ENCODE results near the gene SLBP.

SLBP gene

DNA sequence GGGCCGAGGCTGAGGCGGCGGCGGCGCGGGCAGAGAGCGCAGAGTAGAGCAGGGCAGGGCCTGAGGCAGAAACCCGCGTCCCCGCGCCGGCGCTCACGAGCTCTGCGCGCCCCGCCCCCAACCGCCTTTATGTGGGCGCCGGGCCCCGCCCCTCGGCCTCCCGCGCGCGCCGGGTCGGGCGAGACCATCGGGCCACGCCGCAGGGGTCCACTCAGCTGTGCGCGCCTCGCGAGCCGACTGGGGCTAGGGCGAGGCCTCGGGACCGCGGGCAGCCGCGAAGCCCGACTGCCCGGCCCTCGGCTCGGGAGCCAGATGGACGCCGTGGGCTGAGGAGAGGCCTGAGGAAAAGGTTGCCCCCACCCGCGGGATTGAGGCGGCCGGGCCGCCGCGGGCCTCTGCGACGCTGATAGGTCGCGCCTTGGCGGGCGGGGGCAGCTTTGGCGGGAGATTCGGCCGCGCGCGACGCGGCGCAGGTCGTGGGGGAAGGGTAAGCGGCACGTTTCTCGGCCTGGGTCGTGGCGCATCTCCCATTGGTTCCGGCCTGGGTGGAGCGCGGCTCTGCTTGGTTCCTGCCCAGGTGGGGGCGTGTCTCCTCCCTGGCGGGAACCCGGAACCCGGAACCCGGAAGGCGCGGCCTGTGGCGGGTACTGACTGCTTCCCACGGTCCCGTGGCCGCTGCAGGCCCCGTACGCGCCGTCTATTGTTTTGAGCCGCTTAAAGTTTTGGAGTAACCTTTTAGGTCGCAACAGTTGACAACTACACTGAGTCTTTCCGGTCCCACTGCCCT, at the start of gene SLBP:
Gene SLBP (minus strand): TSS at position 104 of the 787 bp plus-strand sequence. CDS start 131 bp downstream, outside the sequence.
- DNase-seq: peak; percentile 81

DNA sequence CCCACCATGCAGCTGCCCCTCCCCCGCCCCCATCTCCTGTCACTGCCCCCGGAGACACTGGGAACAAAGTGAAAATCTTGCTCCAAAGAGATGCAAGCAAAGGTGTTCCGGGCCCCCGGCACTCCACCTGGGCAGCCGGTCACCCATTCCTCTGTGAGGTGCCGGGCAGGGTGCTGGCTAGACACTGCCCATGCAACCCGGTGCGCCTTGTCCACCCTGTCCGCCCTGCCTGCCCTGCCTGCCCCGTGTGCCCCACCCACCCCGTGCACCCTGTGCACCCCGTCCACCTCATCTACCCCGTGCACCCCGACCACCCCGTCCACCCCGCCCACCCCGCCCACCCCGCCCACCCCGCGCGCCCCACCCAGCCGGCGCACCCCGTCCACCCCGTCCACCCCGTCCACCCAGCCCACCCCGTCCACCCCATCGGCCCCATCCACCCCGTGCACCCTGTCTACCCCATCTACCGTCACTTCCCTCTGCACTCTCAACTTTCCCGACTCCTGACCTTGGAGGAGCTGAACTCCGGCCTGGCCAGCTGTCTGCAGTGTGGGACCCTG, 49.1 kb upstream of the SLBP start:
- no peak for DNase-seq

DNA sequence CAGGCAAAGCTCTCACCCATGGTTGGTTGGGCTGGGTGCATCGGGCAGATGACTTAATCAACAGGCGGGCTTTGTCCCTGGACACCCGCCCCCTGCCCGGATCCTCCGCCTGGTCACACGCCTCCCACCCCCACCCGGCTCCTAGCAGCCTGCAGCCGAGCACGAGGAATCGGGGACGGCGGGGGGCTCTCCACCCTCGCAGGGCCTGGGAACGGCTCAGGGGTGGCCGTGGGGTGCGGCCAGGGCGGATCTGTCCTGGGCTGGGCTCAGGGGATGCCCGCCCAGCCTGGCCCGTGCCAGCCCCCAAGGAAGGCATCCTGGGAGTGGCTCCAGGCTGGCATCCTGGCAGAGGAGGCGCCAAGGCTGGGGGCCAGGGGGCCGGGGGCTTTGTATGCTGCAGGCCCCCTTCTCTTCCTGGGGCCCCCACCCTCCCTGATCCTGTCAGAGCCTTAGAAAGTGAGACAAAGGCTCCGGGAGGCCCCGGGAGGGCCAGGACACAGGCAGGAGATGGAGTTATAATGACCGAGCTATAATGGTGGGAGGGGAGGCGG, 48.5 kb upstream of the SLBP start:
- DNase-seq: no peak

DNA sequence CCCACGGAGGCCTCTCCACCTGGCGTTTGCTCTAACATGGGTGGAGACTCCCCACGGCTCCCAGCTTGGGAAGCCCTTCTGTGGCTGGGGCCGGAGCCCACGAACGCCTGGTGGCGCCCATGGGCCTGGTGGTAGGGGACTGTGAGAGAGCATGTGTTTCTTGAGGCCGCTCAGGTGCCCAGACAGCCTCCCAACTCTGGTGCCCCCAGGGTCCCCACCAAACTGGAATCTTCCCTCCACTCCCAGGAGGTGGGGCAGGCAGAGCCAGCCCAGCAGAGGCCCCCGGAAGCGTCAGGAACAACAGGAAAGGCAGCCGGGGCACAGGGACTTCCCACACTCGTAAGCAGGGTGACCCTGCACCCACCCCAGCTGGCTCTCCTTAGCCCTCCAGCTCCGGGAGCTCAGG, 47.7 kb upstream of the SLBP start:
- no peak for DNase-seq

DNA sequence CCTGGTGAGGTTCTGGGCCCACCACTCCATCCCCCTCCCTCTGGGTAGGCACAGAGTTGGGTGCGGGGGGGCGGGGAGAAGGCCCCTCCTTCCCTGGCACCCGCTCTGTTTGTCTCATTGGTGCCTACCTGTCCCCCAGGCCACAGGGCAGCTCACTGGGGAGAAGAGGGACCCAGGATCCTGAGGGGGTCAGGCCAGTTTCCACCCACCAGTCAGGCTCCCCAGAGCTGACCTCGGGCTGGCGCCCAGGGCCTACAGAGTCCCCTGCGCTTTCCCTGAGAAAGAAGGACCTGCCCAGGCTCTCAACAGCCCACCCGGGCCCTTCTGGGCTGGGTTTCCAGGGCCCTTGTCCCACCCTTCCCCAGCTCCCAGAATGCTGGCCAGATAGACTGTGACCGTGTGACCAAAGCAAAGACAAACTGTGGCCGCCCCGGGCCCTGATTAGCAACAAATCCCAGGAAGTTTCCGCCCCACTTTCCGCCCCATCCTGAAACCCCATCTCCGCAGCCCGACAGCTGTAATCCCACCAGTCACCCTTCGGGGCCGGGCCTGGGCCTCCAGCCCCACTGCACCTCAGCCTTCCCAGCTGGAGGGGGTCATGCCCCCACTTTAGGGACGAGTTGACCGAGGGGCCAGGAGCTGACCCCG, 47.2 kb upstream of the SLBP start:
- no peak for DNase-seq

DNA sequence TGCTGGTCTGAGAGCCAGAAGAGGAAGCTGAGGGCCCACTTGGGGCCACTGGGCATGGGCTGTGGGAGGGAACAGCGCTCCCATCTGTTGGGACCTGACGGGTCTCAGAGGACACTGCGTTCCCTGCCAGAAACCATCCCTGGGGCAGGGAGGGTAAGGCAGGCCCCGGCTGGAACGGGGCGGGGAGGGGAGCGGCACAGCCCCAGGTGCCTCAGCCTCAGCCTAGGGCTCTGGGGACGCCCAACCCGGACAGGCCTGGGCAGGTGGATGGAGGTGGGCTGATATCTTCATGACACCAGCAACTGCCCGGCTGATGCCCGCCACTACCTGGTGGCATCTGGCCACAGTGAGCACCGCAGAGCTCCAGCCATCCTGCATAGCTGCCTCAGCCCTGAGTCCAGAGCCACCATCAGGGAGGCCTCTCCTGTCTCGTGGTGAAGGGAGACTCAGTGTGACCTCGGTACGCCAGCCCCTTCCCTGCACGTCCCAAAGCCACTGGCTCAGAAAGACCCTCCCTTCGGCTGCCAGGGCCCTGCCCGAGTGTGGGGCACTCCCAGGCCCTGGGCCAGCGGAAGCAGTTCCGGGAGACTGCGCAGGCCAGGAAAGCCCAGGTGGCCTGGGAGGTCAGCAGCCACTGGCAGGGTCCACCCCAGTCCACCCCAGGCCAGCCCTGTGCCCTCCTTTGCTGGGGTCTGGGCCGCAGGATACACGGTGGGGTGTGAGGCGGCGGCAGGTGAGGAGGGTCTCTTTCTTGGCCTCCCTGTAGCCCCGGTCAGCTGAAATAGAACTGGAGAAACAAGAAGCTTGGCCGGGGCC, 46.4 kb upstream of the SLBP start:
- DNase-seq: no peak

DNA sequence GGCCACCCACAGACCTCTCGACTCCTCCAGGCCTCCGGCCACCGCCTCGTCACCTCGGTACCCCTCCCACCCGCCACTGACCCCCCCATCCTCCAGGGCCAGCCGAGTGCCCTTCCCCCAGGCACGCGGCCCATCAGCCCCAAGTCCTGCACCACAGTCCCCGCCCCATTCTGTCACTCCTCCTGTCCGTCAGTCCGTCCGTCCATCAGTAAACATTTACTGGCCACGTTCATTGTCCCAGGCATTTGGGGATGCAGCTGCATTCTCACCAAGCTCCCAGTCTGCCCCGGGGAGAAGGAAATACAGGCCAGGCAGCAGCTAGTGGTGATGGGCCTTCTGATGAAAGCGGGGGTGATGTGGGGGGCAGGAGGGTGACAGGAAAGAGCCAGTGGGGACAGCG, 45.7 kb upstream of the SLBP start:
- no peak for DNase-seq

DNA sequence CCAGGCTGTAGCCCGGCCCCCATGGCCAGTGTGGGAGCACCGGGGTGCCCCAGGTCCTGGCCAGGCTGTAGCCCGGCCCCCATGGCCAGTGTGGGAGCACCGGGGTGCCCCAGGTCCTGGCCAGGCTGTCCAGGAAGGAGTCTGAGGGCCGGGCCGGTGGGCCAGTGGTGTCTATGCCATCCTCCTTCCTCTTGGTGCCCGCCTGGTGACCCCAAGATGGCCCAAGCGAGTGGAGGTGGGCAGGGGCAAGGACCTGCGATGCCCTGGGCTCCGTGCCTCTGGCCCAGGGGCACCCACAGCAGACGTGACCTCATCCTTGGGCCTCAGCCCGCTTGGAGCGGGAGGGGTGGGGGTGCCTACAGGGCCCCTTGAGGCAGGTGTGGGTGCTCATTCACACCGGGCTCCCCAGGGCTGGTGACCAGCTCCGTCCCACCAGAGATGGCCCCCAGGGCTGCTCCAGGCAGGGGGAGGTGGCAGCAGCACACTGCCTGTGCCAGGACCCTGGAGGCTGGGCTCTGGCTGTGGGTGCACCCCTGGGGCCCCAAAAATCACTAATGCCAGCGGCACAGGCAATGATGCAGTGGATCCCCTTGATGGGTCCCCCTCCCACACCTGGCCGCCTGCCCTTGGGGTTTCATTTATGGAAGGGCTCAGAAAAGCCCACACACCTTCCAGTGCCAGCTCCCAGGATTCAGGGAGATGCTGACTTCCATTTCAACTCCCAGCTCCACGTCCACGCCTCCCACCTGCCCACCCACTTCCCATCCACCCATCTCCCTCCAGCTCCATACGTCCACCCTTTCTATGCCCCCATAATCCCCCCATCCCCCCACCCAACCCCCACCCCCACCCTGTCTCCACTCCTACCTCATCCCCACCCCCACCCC, 45.0 kb upstream of the SLBP start:
- no peak for DNase-seq

DNA sequence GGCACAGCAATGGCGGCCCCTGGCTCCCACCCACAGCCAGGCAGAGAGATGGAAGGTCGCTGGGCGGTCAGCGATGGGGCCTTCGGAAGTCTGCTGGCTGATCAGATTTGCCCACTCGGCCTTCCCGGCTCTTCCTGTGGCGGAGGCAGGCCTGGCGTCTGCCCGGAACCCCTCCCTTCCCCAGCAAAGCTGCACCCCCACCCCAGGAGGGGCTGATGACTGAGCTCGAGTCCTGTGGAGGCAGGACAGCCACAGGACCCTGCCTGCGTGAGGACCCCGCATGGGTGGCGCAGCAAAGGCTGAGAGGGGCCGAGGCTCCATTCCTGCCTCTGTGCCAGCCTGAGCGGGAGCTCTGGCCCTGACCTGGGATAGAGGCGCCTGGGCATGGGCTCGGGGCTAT, 44.0 kb upstream of the SLBP start:
- DNase-seq: no peak

DNA sequence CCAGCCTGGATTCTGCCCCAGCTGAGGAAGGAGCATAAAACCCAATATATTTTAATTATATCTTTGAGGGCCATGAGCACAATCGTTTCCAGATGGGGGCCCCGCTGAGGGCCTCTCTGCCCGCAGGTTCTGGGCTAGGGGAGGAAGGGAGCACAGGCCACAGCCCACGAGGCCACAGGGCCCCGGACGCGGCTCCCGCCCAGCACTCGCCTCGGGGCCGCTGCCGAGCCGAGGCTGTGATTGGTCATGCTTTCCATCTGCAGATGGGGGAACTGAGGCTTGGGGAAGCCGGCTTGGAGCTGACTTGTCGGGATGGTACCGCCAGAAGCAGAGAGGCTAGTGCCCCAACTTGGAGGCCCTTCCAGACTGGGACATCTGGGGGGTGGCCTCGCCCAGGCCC, 43.2 kb upstream of the SLBP start:
- no peak for DNase-seq

DNA sequence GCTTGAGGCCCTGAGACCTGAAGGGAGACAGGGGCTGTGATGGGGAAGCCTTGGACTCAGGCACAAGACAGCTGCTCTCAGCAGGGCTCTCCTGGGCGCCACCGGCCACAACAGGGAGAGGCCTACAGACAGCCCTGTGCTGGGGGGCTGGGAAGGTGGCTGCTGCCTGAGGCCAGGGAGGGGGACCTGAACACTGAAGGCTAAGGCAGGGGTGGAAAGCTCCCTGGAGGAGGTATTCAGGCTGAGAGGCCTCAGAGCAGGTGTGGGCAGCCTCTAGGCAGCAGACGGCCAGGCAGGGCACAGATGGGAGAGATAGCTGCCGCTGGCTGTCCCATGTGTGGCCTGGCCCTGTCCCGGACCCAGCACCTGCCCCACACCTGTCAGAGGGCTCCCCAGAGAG, 42.2 kb upstream of the SLBP start:
- no peak for DNase-seq

DNA sequence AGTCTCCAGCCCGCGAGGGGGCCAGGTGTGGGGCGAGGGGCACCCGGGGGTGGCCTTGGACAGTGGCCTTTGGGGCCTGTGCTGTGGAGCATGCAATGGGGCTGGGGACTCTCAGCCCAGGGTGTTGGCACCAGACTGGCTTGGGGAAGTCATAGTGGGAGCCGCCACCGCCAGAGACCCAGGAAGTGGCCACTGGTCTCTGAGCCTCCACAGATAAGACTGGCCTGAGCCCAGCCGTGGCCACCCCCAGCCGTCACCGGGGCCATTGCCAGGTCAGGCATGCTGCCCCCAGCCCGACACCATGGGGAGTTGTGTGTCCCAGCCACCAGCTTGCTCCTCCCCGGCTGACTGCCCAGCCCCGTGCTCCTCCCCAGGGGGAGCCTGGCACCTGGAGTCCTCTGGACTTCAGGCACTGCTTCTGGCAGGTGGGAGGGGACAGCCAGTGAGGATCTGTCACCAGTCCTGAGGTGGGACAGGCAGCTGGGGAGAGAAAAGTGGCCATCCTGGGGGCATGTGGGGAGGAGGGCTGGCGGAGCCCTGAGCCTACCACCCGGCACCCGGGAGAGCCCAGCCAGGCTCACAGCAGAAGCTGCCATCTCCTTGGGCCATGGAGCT, 41.7 kb upstream of the SLBP start:
- DNase-seq: no peak

DNA sequence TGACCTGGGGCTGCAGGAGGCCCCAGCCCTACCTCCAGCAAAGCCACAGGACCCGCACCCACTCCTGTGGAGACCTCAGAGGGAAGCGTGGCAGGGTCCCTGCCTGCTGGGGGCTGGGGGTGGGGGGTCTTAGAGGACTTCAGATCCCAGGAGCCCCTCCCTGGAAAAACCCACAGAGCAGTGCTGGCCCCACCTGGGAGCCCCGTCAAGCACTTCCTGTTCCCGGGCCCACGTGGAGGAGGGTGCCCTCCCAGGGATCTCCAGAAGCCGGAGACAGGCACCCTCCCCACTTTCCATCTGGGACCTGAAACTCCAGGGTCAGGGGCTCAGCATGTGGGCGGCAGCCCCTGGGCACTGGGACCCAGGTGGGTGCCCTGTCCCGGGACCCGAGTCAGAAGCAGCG, 41.2 kb upstream of the SLBP start:
- no peak for DNase-seq

DNA sequence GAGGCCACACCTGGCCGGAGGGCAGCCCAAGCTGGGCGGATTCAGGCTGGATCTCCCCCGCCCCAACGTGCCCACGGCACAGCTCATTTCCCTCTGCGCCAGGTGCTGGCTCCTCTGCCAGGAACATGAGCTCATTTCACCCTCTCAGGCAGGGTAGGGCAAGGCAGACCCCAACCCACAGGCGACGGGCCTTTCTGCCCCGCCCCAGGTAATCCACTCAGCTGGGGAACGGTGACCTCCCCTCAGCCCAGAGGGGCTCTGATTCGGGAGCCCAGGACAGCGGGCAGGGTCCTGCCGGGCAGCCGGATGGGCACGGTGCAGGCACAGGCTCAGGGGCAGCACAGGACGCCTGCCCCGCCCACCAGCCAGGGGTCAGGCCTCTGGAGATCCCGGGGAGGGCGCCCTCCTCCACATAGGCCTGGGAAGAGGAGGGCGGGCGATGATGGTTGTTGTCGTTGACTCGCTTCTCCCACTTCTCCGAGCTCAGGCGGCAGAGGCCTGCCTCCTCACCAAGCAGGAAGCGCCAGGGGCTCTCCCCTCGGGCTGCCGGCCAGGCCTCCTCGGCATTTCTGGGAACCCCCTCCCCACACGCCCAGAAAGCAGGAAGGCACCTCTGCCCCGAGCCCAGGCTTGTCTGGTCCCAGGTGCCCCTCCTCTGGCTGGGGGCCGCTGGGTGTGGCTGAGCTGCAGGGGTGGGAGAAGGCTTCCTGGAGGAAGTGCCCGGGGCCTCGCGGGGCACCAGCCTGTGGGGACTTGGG, 40.3 kb upstream of the SLBP start:
- DNase-seq: no peak

DNA sequence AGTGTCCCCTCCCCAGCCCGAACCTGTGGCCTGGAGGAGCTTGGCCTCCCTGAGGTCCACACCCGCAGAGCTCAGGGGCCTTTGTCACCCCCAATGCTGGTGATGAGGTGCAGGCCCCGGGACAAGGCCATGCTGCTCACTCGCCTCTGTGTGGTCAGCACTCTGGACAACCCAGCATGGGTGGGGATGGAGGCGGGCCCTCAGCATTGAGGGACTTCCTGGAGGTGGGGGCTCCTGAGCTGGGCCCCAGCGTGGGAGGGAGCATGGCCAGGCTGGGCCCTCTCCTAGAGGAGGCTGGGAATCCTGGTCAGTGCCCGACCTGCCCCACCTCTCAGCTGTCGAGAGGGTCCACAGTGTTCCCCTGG, 39.8 kb upstream of the SLBP start:
- no peak for DNase-seq

DNA sequence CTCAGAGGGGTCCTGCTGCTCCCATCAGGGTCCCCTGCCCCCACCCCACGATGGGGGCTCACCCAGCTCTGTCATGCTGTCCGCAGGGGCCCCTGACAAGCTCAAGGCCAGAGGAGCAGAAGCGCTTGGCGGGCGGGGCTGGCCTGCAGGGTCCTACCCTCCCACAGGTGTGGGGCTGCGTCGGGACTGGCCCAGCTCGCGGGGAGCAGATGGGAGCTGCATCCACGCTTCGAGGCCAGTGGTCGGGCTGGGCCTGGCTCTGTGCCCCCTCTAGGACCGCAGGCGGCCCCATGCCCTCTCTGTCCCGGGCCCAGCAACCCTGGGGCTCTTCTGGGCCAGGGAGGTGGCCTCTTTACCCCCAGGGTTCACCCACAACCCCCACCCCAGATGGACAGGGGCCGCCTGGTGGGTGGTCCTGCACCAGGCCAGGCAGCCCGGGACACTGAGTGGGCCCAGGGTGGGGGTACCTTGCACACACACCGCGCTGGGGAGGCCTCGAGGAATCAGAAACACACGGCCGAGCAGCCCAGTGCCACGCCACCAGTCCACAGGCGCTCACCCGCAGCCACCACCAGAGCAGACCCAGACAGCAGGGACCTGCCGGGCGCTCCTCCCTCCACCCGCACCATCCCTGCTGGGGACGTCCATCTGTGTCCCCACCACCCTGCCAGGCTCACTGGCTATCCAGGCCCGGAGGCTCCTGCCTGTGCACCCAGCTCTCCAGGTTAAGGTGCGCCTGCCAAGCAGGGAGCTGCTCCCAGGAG, 39.2 kb upstream of the SLBP start:
- no peak for DNase-seq

DNA sequence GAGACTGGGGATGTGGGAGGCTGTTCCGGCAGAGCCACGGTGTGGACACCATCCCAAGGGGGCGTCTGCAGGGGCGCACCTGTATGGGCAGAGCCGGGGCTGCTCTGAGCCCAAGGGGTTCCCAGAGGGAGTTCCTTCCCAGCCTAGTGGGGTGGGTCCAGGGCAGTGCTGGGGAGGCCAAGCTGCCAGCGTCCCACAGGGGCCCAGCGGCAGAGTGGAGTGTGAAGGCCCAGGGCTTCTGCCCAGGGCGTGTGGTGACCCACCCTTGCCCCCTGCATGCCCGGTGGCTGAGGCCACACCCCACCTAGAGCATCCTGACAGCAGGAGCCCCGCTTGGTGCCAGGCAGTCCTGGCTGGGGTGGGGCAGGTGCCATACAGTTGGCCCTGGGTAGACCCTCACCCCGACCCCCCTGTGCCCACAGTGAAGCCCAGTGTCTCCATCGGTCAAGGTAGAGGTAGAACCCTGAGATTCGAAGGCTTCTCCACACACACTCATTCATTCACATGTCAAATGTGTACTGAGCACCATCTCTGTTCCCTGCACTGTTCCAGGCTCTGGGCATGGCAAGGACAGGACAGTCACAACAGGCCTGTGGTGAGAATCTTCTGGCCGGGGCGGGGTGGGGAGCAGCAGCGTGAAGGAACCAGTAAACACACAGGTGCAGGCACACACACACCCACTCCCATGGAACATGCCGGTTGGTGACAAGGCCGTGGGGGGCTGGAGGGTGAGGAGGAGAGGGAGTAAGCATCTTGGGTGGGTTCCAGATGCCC, 38.4 kb upstream of the SLBP start:
- no peak for DNase-seq

DNA sequence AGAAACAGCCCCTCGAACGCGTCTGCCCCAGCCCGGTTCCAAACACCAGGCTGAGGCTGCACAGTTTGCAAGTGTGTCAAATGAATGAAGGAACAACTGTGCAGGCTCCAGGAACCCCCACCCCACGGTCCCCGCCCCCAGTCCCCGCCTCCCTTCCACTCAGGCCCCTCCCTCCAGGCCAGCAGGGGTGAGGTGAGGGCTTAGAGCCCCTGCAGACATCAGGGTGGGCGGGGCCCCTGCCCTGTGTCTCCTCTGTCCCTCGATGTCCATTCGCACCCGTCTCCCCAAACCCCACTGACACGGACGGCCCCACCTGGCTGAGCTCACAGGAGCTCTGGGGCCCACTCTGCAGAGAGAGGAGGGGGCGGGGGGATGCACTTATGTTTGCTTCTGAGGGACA, 37.7 kb upstream of the SLBP start:
- no peak for DNase-seq

DNA sequence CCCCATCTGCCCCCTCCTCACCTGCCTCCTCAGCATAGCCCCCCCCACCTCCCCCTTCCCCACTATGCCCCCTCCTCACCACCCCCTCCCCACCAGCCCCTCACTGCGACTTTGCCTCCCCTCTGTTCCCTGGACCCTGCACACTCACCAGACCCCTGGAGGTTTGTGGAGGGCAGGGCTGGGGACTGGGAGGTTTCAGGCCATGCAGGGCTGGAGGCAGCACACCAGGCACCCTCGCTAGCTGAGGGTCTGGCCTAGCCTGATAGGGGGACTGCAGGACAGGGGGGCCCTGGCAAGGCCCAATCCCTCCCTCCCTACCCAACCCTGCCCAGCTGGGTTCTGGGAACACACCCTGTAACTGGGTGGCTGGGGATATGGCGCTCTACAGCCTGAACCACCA, 37.3 kb upstream of the SLBP start:
- DNase-seq: no peak

All from midbrain (tissue), 1 donor.